Fibroblast of lung (primary cell): ENCODE data around the gene RNLS. TPM values are rescaled to one million over a fixed set of nuclear protein-coding genes. Genes with fewer than 3 reads are reported as not detected.

Source experiments
- DNase-seq, 2 donors: peaks; one replicate each; pipeline versions ENCODE4 v3.0.0 to v3.0.0-alpha.2; 2010; ENCODE audit warnings: low read depth in 2 of 2
- H2AFZ ChIP-seq: 2 replicates; pipeline ENCODE4 v1.5.1; 2012; ENCODE audit warnings: low read length, control low read depth, inconsistent platforms
- H3K27ac ChIP-seq: 2 replicates; pipeline ENCODE4 v1.5.1; 2011; ENCODE audit warnings: low read length, control low read depth; ENCODE audit not compliant: insufficient read depth
- H3K27me3 ChIP-seq: 2 replicates; pipeline ENCODE4 v1.5.1; 2011; ENCODE audit warnings: mild to moderate bottlenecking, low read length; ENCODE audit not compliant: control insufficient read depth, insufficient read depth
- H3K36me3 ChIP-seq: 2 replicates; pipeline ENCODE4 v1.5.1; 2011; ENCODE audit warnings: low read length; ENCODE audit not compliant: control insufficient read depth, insufficient read depth
- H3K4me1 ChIP-seq: 2 replicates; pipeline ENCODE4 v1.5.1; 2011; ENCODE audit warnings: low read length; ENCODE audit not compliant: control insufficient read depth, insufficient read depth; ENCODE audit errors: extremely low read depth
- H3K4me2 ChIP-seq: 2 replicates; pipeline ENCODE4 v1.5.1; 2011; ENCODE audit warnings: low read length, control low read depth; ENCODE audit not compliant: insufficient read depth; ENCODE audit errors: extremely low read depth
- H3K4me3 ChIP-seq, 4 experiments: fragments of 200-600 bp in 1 of 4; sonication (generic) in 1 of 4; replicated peaks in 1 of 4; 2 replicates each; pipeline ENCODE4 v1.5.1; 2011 to 2016; ENCODE audit warnings: low read length in 4 of 4, low read depth in 3 of 4, mild to moderate bottlenecking in 3 of 4, control low read depth in 2 of 4, inconsistent platforms in 1 of 4, mixed read lengths in 1 of 4; ENCODE audit not compliant: insufficient read depth in 1 of 4; ENCODE audit errors: control extremely low read depth in 1 of 4
- H3K79me2 ChIP-seq: 2 replicates; pipeline ENCODE4 v1.5.1; 2012; ENCODE audit warnings: mild to moderate bottlenecking, low read length, inconsistent platforms; ENCODE audit not compliant: control insufficient read depth, insufficient read depth
- H3K9ac ChIP-seq: 2 replicates; pipeline ENCODE4 v1.5.1; 2011; ENCODE audit warnings: mild to moderate bottlenecking, low read length, control low read depth; ENCODE audit not compliant: insufficient read depth
- H3K9me3 ChIP-seq: 2 replicates; pipeline ENCODE4 v1.5.1; 2012; ENCODE audit warnings: low read depth, low read length; ENCODE audit not compliant: control insufficient read depth, insufficient read depth
- H4K20me1 ChIP-seq: 2 replicates; pipeline ENCODE4 v1.5.1; 2011; ENCODE audit warnings: low read length; ENCODE audit not compliant: control insufficient read depth, insufficient read depth; ENCODE audit errors: extremely low read depth
- EZH2 ChIP-seq: IDR thresholded peaks from 2 replicates; pipeline ENCODE4 v1.5.1; 2012; ENCODE audit warnings: low read length, control low read depth, mild to moderate bottlenecking; ENCODE audit errors: missing control alignments
- polyA plus RNA-seq, 2 donors: library from polyadenylated mRNA; depleted of rRNA in 1 of 2; stranded (reverse) in 1 of 2; unstranded in 1 of 2; fragments of >200 nt; gene quantifications; 2 replicates each; pipeline ENCODE4 v1.2.1, GENCODE V29; 2011 to 2012; ENCODE audit warnings: missing spikeins in 1 of 2
- total RNA-seq: library from RNA; depleted of rRNA; stranded (reverse); fragments of >200 nt; gene quantifications from 2 replicates; pipeline ENCODE4 v1.2.1, GENCODE V29; 2014
- TF ChIP-seq, protein P1 (sequence below), 2 donors: IDR thresholded peaks in 1 of 2; conservative IDR thresholded peaks in 1 of 2; 1 replicate in 1 of 2; 2 replicates in 1 of 2; pipeline ENCODE4 v1.5.1; 2011 to 2012; ENCODE audit warnings: low read length in 2 of 2, control low read depth in 1 of 2, inconsistent platforms in 1 of 2, low read depth in 1 of 2, mild to moderate bottlenecking in 1 of 2

RNLS gene
- total and polyA plus RNA-seq, 2 donors (not counting 1 experiment from before 2014, with no cell fraction given) = 16.5 to 18.4 TPM

DNA sequence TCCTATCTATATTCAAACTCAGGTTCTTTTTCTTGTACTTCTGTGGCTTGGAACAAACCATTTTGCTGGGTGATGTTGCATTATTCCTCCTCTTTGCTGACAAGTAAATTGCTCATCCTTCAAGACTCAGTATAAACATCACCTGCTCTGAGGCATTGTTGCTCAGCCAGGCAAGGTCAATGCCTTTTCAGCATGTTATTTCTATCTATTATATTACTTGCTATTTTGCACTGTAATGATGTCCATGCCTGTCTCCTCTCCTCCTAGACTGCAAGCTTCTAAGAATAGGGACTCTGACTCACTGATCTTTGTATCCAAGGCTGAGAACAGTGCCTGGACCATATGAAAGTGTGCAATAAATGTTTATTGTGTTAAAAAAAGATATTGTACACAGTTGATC, 293.8 kb downstream of the RNLS start:
- Histone ChIP-seq H3K4me1 (no peaks in the 10 kb centered on the region), H2AFZ (no peak overlapping the region), H3K27ac (no peak overlapping the region), H3K27me3 (no peaks in the 10 kb centered on the region), H3K4me2 (no peak overlapping the region), H3K4me3 (no peak overlapping the region), H3K79me2 (no peaks in the 10 kb centered on the region), H4K20me1 (no peaks in the 10 kb centered on the region), H3K9me3 (no peaks in the 10 kb centered on the region), H3K9ac (no peak overlapping the region), H3K36me3 (no peaks in the 10 kb centered on the region)
- TF ChIP-seq, protein P1, sequence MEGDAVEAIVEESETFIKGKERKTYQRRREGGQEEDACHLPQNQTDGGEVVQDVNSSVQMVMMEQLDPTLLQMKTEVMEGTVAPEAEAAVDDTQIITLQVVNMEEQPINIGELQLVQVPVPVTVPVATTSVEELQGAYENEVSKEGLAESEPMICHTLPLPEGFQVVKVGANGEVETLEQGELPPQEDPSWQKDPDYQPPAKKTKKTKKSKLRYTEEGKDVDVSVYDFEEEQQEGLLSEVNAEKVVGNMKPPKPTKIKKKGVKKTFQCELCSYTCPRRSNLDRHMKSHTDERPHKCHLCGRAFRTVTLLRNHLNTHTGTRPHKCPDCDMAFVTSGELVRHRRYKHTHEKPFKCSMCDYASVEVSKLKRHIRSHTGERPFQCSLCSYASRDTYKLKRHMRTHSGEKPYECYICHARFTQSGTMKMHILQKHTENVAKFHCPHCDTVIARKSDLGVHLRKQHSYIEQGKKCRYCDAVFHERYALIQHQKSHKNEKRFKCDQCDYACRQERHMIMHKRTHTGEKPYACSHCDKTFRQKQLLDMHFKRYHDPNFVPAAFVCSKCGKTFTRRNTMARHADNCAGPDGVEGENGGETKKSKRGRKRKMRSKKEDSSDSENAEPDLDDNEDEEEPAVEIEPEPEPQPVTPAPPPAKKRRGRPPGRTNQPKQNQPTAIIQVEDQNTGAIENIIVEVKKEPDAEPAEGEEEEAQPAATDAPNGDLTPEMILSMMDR (conservative IDR thresholded peaks at IDR 0.05 in 1 of 2, IDR thresholded peaks at IDR 0.05 in 1 of 2; ENCODE audit: low read depth in 1 of 2, low read length in 2 of 2) = no peak
- no peak for TF ChIP-seq EZH2
- peak in 1 of 2 donors; percentile 6 for DNase-seq

DNA sequence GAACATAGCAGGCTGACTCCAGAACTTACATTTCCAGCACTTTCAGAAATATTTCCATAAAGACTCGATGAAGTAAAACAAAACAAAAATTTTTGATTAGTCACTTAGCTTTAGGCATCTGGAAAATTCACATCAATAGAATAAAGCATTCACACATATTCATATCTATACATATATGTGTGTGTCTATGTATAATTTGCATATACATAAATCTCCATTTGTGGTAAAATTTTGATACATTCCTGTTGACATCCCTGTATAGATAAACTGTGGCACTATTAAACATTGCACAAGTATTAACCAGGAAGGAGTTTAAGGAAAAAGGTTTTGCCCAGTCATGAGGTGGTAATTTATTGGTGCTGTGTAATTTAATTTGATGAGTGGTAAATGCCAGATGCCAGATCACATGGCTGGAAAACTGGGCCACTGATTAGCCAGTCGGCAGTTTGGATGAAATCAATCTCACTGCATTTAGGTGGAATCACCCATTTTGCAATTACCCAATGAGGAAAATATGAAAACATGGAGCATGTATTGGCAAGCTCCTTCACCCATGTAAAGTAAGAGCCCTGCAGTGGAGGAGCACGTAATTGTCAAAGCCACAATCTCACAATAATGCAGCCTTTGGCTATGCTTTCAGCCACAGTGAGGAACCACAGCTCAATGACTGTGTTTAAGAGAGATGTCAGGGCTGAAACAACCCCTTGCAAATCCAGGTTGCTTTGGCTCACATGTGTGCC, 294.6 kb downstream of the RNLS start:
- peak in 1 of 2 donors; percentile 54 for DNase-seq
- no peaks in the 10 kb centered on the region for H4K20me1 ChIP-seq
- H3K27ac ChIP-seq = no peak overlapping the region
- H3K27me3 ChIP-seq = no peaks in the 10 kb centered on the region
- no peaks in the 10 kb centered on the region for H3K79me2 ChIP-seq
- no peak overlapping the region for H2AFZ ChIP-seq
- H3K9me3 ChIP-seq = no peaks in the 10 kb centered on the region
- no peak overlapping the region for H3K4me2 ChIP-seq
- no peak for TF ChIP-seq EZH2
- TF ChIP-seq, protein P1 (conservative IDR thresholded peaks at IDR 0.05 in 1 of 2, IDR thresholded peaks at IDR 0.05 in 1 of 2; ENCODE audit: low read depth in 1 of 2, low read length in 2 of 2) = no peak
- H3K4me1 ChIP-seq = no peaks in the 10 kb centered on the region
- no peaks in the 10 kb centered on the region for H3K36me3 ChIP-seq
- H3K9ac ChIP-seq = no peak overlapping the region
- H3K4me3 ChIP-seq = no peak overlapping the region

DNA sequence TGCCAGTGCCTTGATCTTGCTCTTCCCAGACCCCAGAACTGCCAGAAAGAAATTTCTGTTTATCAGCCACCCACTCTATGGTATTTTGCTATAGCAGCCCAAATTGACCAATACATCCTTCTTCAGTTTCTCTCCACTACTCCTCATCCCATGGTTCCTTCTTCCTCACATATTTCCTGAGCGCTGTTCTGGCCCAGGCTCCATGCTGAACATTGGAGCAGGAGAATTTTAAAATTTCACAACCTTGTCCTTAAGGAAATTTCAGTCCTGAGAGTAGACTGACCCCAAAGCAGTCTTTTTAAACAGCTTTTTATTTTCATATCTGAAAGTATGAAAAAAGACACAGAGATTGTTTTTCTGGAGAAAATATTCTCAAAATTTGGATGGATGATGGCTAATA, 297.1 kb downstream of the RNLS start:
- H3K4me3 ChIP-seq = no peak overlapping the region
- no peak overlapping the region for H3K4me2 ChIP-seq
- H3K79me2 ChIP-seq = no peaks in the 10 kb centered on the region
- DNase-seq = no peak
- no peaks in the 10 kb centered on the region for H3K27me3 ChIP-seq
- H2AFZ ChIP-seq = no peak overlapping the region
- no peak for TF ChIP-seq EZH2
- TF ChIP-seq, protein P1 (conservative IDR thresholded peaks at IDR 0.05 in 1 of 2, IDR thresholded peaks at IDR 0.05 in 1 of 2; ENCODE audit: low read depth in 1 of 2, low read length in 2 of 2) = no peak
- H3K27ac ChIP-seq = no peak overlapping the region
- H3K9ac ChIP-seq = no peak overlapping the region
- peaks cover 8% of the 10 kb centered on the region for H3K4me1 ChIP-seq
- H3K36me3 ChIP-seq = no peaks in the 10 kb centered on the region
- H3K9me3 ChIP-seq = no peaks in the 10 kb centered on the region
- H4K20me1 ChIP-seq = no peaks in the 10 kb centered on the region
